ENCODE results near the gene GPR65.

GPR65 gene

DNA sequence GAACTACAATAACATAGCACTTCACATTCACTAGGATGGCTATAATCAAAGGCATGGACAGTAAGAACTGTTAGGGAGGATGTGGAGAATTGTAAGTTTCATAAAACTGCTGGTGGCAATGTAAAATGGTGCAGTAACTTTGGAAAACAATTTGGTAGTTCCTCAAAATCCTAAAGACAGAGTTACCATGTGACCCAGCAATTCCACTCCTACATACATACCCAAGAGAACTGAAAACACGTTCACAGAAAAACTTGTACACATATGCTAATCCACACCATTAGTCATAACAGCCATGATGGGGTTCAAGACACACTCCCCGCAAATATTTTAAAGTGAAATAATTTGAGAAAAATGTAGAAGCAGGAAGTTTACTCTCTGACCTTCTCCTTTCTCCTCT, 43.7 kb upstream of the GPR65 start:
- TF ChIP-seq NFIC (IDR thresholded peaks at IDR 0.05), result no peak
- TF ChIP-seq, protein P1, sequence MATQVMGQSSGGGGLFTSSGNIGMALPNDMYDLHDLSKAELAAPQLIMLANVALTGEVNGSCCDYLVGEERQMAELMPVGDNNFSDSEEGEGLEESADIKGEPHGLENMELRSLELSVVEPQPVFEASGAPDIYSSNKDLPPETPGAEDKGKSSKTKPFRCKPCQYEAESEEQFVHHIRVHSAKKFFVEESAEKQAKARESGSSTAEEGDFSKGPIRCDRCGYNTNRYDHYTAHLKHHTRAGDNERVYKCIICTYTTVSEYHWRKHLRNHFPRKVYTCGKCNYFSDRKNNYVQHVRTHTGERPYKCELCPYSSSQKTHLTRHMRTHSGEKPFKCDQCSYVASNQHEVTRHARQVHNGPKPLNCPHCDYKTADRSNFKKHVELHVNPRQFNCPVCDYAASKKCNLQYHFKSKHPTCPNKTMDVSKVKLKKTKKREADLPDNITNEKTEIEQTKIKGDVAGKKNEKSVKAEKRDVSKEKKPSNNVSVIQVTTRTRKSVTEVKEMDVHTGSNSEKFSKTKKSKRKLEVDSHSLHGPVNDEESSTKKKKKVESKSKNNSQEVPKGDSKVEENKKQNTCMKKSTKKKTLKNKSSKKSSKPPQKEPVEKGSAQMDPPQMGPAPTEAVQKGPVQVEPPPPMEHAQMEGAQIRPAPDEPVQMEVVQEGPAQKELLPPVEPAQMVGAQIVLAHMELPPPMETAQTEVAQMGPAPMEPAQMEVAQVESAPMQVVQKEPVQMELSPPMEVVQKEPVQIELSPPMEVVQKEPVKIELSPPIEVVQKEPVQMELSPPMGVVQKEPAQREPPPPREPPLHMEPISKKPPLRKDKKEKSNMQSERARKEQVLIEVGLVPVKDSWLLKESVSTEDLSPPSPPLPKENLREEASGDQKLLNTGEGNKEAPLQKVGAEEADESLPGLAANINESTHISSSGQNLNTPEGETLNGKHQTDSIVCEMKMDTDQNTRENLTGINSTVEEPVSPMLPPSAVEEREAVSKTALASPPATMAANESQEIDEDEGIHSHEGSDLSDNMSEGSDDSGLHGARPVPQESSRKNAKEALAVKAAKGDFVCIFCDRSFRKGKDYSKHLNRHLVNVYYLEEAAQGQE (IDR thresholded peaks at IDR 0.05; ENCODE audit: low read depth), result no peak
- TF ChIP-seq TAF1 (IDR thresholded peaks at IDR 0.05; ENCODE audit: low read depth), result no peak
- TF ChIP-seq YY1 (IDR thresholded peaks at IDR 0.05; ENCODE audit: low read depth), result no peak

GRCh38 chr14:87966816-87967215, 38.1 kb upstream of the GPR65 start:
- TF ChIP-seq CREB1 (IDR thresholded peaks at IDR 0.05; ENCODE audit: low read depth) (no peak), TCF12 (IDR thresholded peaks at IDR 0.05; ENCODE audit: low read depth) (no peak), EP300 (IDR thresholded peaks at IDR 0.05; ENCODE audit: borderline replicate concordance) (no peak), TAF1 (IDR thresholded peaks at IDR 0.05; ENCODE audit: low read depth) (no peak), FOXM1 (IDR thresholded peaks at IDR 0.05; ENCODE audit: borderline replicate concordance, low read depth) (no peak), EGR1 (IDR thresholded peaks at IDR 0.05) (no peak), NFIC (IDR thresholded peaks at IDR 0.05) (no peak)
- TF ChIP-seq, protein P2, sequence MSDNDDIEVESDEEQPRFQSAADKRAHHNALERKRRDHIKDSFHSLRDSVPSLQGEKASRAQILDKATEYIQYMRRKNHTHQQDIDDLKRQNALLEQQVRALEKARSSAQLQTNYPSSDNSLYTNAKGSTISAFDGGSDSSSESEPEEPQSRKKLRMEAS (IDR thresholded peaks at IDR 0.05), result no peak
- TF ChIP-seq, protein P1 (IDR thresholded peaks at IDR 0.05; ENCODE audit: low read depth), result no peak
- TF ChIP-seq, protein P3, sequence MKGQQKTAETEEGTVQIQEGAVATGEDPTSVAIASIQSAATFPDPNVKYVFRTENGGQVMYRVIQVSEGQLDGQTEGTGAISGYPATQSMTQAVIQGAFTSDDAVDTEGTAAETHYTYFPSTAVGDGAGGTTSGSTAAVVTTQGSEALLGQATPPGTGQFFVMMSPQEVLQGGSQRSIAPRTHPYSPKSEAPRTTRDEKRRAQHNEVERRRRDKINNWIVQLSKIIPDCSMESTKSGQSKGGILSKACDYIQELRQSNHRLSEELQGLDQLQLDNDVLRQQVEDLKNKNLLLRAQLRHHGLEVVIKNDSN (IDR thresholded peaks at IDR 0.05), result no peak

DNA sequence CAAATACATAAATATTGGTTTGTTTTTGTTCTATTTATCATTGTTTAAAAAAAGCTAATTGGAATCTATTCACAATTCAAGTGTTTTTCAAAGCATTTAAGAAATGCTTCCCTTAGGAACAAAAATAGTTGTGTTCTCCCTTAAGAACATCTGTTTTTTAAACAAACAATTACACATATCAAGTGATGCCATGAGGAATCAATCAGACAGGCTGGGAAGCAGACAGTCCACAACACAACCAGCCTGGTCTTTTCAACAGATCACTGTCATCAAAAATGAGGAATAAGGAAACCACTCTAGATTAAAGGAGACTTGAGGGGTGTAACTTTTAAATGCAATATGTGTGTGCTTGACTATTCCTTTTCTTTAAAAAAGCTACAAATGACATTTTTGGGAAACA, 37.4 kb upstream of the GPR65 start:
- TF ChIP-seq RAD21 (IDR thresholded peaks at IDR 0.05; ENCODE audit: low read depth) (no peak), EGR1 (IDR thresholded peaks at IDR 0.05) (no peak), FOXM1 (IDR thresholded peaks at IDR 0.05; ENCODE audit: borderline replicate concordance, low read depth) (no peak), CREB1 (IDR thresholded peaks at IDR 0.05; ENCODE audit: low read depth) (no peak), EP300 (IDR thresholded peaks at IDR 0.05; ENCODE audit: borderline replicate concordance) (no peak), NFIC (IDR thresholded peaks at IDR 0.05) (no peak), TEAD4 (IDR thresholded peaks at IDR 0.05) (no peak), TAF1 (IDR thresholded peaks at IDR 0.05; ENCODE audit: low read depth) (no peak), TCF12 (IDR thresholded peaks at IDR 0.05; ENCODE audit: low read depth) (no peak), CEBPB (IDR thresholded peaks at IDR 0.05) (no peak), ZBTB7A (IDR thresholded peaks at IDR 0.05; ENCODE audit: low read depth) (no peak), YY1 (IDR thresholded peaks at IDR 0.05; ENCODE audit: low read depth) (no peak)
- TF ChIP-seq, protein P2 (IDR thresholded peaks at IDR 0.05), result no peak
- TF ChIP-seq, protein P1 (IDR thresholded peaks at IDR 0.05; ENCODE audit: low read depth), result no peak
- TF ChIP-seq, protein P3 (IDR thresholded peaks at IDR 0.05), result no peak

DNA sequence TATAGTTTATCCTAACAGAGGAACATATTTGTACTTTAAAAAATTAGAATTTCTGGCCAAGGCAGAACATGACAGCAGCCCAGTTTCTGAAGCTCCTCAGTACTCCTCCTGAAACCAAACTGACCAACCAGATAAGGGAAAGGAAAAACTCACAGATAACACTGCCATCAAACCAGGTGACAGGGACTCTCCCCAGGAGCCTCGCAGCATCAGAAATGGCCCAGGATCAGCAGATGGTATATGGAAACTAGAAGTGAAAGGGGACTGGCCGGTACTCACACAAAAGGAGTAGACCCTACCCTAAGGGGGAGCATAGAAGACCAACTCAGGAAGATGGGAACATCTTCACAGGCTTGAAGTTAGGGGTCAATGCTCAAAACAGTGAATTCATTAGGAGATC, 33.9 kb upstream of the GPR65 start:
- TF ChIP-seq EP300 (IDR thresholded peaks at IDR 0.05; ENCODE audit: borderline replicate concordance) (no peak), FOXM1 (IDR thresholded peaks at IDR 0.05; ENCODE audit: borderline replicate concordance, low read depth) (no peak)
- TF ChIP-seq, protein P2 (IDR thresholded peaks at IDR 0.05), result no peak

DNA sequence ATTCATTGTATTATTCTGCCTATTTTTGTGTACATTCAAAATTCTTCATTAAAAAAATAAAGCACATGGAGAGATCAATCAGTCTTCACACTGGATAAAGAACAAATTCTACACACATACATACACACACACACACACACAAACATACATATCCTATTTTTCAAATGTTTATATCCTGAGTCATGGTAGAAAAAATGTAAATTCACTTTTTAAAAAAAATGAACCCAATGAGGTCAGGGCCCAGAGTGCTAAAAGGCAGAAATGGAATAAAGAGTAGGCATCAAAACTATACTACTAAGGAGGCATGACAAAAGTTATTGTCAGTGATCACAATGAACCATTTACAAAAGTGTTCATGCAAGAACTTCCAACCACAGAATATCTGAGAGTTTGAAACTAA, 29.3 kb upstream of the GPR65 start:
- TF ChIP-seq TCF12 (IDR thresholded peaks at IDR 0.05; ENCODE audit: low read depth) (no peak), RAD21 (IDR thresholded peaks at IDR 0.05; ENCODE audit: low read depth) (no peak)
- TF ChIP-seq, protein P3 (IDR thresholded peaks at IDR 0.05), result no peak
- TF ChIP-seq, protein P2 (IDR thresholded peaks at IDR 0.05), result no peak
